ENCODE results near the gene CD53. TPM values are rescaled to one million over a fixed set of nuclear protein-coding genes. Genes with fewer than 3 reads are reported as not detected.

Gene CD53
- polyA plus RNA-seq, 3 donors = 826 to 1,222 (median 1,107) TPM

- Histone ChIP-seq H3K27ac (ENCODE audit: low read depth in 1 of 2, low read length in 2 of 2) (no peak overlapping the region), H3K36me3 (replicated peaks in 1 of 2; ENCODE audit: control insufficient read depth in 1 of 2, insufficient read depth in 2 of 2, low read length in 2 of 2) (no peaks in the 10 kb centered on the region), H3K9me3 (replicated peaks in 1 of 2; ENCODE audit: control insufficient read depth in 1 of 2, insufficient read depth in 1 of 2, low read length in 2 of 2) (no peaks in the 10 kb centered on the region), H4K20me1 (ENCODE audit: insufficient read depth, low read length) (no peaks in the 10 kb centered on the region), H3K4me2 (replicated peaks; ENCODE audit: extremely low read depth, low read length, poor library complexity, severe bottlenecking) (no peak overlapping the region), H3K4me1 (ENCODE audit: control insufficient read depth in 1 of 2, insufficient read depth in 2 of 2, low read length in 2 of 2) (no peaks in the 10 kb centered on the region), H3K79me2 (ENCODE audit: insufficient read depth, low read length) (no peaks in the 10 kb centered on the region), H3K27me3 (ENCODE audit: control insufficient read depth in 2 of 2, insufficient read depth in 2 of 2, low read length in 2 of 2) (no peaks in the 10 kb centered on the region), H3K9ac (ENCODE audit: insufficient read depth, low read length, poor library complexity, severe bottlenecking) (no peak overlapping the region), H2AFZ (ENCODE audit: insufficient read depth, low read depth, low read length, poor library complexity, severe bottlenecking) (no peak overlapping the region), H3K4me3 (replicated peaks in 1 of 3; ENCODE audit: low read depth in 2 of 3, low read length in 3 of 3) (no peak overlapping the region)
- Mint-ChIP-seq H3K27ac (no peak overlapping the region), H3K4me3 (no peak overlapping the region), H3K36me3 (no peaks in the 10 kb centered on the region), H3K9me3 (peaks cover 0 to 3% (median 0%) of the 10 kb centered on the region in 7 donors), H3K4me1 (peaks cover 10% of the 10 kb centered on the region), H3K27me3 (ENCODE audit: low read depth in 3 of 3) (no peaks in the 10 kb centered on the region)
- TF ChIP-seq CTCF (IDR thresholded peaks at IDR 0.05) = no peak
- no peak for DNase-seq
- intact Hi-C loops (cut with micrococcal nuclease) = no loop called here
- WGBS (ENCODE audit: insufficient coverage) = 100% methylated on average over 1 of the region's 2 CpGs
Observed at GRCh38 chr1:110856410-110856809, 16.5 kb upstream of the CD53 start.

DNA sequence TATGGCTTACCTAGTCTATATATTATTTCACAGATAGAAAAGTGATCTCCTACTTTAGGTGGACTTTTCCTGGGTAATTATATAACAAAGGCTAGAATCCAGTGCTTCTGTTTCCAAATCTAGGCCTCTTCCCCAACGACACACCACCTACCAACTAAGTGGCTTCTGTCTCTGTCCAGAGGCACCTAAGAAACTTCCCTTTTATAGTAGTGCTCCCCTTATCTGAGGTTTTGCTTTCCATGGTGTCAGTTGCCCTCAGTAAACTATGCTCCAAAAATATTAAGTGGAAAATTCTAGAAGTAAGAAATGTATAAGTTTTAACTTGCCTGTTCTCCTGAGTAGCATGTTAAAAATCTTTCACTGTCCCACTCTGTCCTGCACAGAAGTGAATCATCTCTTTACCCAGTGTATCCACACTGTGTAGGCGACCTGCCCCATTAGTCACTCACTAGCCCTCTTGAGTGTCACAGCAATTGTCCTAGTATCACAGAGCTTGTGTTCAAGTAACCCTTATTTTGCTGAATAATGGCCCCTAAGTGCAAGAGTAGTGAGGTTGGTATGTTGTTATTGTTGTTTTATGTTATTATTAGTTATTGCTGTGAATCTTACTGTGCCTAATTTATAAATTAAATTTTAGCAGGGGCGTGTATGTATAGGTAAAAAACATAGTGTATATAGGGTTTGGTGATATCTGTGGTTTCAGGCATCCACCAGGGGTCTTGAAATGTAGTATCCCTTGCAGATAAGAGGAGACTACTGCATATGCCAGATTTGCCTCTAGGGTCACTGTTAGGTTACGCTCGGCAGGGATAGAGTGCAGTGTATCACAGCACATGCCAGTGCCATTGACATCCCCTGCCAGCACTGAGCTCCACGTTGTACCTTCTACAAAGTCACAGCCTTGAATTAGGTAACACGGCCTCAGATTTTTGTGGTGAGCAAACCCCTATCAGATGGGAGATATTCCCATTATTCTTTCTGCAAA, 14.7 kb upstream of the CD53 start:
- Histone ChIP-seq H3K4me1 (ENCODE audit: control insufficient read depth in 1 of 2, insufficient read depth in 2 of 2, low read length in 2 of 2) (no peaks in the 10 kb centered on the region), H4K20me1 (ENCODE audit: insufficient read depth, low read length) (no peaks in the 10 kb centered on the region), H3K27ac (ENCODE audit: low read depth in 1 of 2, low read length in 2 of 2) (no peak overlapping the region), H3K9me3 (replicated peaks in 1 of 2; ENCODE audit: control insufficient read depth in 1 of 2, insufficient read depth in 1 of 2, low read length in 2 of 2) (no peaks in the 10 kb centered on the region), H3K4me3 (replicated peaks in 1 of 3; ENCODE audit: low read depth in 2 of 3, low read length in 3 of 3) (no peak overlapping the region), H3K27me3 (ENCODE audit: control insufficient read depth in 2 of 2, insufficient read depth in 2 of 2, low read length in 2 of 2) (no peaks in the 10 kb centered on the region), H3K4me2 (replicated peaks; ENCODE audit: extremely low read depth, low read length, poor library complexity, severe bottlenecking) (no peak overlapping the region), H2AFZ (ENCODE audit: insufficient read depth, low read depth, low read length, poor library complexity, severe bottlenecking) (no peak overlapping the region), H3K79me2 (ENCODE audit: insufficient read depth, low read length) (no peaks in the 10 kb centered on the region), H3K36me3 (replicated peaks in 1 of 2; ENCODE audit: control insufficient read depth in 1 of 2, insufficient read depth in 2 of 2, low read length in 2 of 2) (no peaks in the 10 kb centered on the region), H3K9ac (ENCODE audit: insufficient read depth, low read length, poor library complexity, severe bottlenecking) (no peak overlapping the region)
- DNase-seq = peak in 1 of 3 donors; percentile 27
- no peak for TF ChIP-seq CTCF (IDR thresholded peaks at IDR 0.05)
- Mint-ChIP-seq H3K4me3 (no peak overlapping the region), H3K27me3 (ENCODE audit: low read depth in 3 of 3) (peaks cover 0 to 2% (median 0%) of the 10 kb centered on the region in 3 donors), H3K4me1 (peaks cover 4% of the 10 kb centered on the region), H3K27ac (peak overlapping the region in 2 of 7 donors; percentile 18 to 63), H3K36me3 (no peaks in the 10 kb centered on the region), H3K9me3 (peaks cover 0 to 6% (median 3%) of the 10 kb centered on the region in 7 donors)
- 97% methylated on average over 3 of the region's 7 CpGs for WGBS (ENCODE audit: insufficient coverage)
- intact Hi-C loops (cut with micrococcal nuclease) = no loop called here
